Measurements from ENCODE around the gene SH3BP5L. TPM values are rescaled to one million over a fixed set of nuclear protein-coding genes. Genes with fewer than 3 reads are reported as not detected.

Gene SH3BP5L
- total and polyA plus RNA-seq, 2 of the 13 experiments (the other 11 are each of a cell fraction or from before 2014, with no cell fraction given), result 10.3 to 14.9 TPM

DNA sequence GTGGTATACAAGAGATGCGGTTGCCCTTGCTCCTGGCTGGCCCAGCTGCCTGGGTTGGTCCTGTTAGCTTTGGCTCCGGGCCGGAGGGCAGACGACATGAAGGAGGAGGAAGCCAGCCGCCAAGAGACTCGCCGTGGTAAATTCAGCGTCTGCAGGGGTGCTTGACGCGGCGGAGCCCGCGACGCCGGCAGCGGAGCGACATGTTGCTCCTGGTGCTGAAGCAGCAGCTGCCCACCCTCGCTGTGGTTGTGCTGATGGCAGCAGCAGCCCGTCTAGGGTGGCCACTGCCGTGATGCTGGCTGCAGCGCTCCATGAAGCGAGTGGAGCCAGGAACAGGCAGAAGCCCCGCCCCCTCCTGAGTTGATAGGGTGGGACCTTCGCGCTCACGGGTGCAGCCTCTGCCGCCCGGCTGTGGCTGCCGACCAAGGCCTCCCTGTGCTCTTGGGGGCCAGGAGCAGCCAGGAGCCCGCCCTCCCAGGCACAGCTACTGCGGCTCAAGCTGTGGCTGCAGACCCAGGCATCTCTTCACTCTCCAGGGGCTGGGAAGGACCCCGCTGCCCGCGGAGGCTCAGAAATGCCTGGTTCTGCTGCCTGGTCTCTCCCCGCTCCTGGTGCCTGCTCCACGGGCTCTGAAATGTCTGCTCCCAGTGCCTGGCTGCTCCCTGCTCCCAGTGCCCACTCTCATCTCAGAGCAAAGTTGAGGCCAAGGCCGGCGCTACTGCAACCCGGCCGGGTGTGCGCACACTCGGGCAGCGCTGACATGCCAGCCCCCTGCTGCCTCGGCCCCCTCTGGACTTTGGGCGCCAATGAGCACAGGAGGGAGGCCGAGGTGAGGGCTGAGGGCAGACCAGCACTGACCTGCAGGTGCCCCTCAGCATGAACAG is 37.5 kb upstream of the SH3BP5L start (continued):
- TF ChIP-seq, protein P1, sequence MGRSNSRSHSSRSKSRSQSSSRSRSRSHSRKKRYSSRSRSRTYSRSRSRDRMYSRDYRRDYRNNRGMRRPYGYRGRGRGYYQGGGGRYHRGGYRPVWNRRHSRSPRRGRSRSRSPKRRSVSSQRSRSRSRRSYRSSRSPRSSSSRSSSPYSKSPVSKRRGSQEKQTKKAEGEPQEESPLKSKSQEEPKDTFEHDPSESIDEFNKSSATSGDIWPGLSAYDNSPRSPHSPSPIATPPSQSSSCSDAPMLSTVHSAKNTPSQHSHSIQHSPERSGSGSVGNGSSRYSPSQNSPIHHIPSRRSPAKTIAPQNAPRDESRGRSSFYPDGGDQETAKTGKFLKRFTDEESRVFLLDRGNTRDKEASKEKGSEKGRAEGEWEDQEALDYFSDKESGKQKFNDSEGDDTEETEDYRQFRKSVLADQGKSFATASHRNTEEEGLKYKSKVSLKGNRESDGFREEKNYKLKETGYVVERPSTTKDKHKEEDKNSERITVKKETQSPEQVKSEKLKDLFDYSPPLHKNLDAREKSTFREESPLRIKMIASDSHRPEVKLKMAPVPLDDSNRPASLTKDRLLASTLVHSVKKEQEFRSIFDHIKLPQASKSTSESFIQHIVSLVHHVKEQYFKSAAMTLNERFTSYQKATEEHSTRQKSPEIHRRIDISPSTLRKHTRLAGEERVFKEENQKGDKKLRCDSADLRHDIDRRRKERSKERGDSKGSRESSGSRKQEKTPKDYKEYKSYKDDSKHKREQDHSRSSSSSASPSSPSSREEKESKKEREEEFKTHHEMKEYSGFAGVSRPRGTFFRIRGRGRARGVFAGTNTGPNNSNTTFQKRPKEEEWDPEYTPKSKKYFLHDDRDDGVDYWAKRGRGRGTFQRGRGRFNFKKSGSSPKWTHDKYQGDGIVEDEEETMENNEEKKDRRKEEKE (IDR thresholded peaks at IDR 0.05), result no peak
- TF ChIP-seq, protein P2, sequence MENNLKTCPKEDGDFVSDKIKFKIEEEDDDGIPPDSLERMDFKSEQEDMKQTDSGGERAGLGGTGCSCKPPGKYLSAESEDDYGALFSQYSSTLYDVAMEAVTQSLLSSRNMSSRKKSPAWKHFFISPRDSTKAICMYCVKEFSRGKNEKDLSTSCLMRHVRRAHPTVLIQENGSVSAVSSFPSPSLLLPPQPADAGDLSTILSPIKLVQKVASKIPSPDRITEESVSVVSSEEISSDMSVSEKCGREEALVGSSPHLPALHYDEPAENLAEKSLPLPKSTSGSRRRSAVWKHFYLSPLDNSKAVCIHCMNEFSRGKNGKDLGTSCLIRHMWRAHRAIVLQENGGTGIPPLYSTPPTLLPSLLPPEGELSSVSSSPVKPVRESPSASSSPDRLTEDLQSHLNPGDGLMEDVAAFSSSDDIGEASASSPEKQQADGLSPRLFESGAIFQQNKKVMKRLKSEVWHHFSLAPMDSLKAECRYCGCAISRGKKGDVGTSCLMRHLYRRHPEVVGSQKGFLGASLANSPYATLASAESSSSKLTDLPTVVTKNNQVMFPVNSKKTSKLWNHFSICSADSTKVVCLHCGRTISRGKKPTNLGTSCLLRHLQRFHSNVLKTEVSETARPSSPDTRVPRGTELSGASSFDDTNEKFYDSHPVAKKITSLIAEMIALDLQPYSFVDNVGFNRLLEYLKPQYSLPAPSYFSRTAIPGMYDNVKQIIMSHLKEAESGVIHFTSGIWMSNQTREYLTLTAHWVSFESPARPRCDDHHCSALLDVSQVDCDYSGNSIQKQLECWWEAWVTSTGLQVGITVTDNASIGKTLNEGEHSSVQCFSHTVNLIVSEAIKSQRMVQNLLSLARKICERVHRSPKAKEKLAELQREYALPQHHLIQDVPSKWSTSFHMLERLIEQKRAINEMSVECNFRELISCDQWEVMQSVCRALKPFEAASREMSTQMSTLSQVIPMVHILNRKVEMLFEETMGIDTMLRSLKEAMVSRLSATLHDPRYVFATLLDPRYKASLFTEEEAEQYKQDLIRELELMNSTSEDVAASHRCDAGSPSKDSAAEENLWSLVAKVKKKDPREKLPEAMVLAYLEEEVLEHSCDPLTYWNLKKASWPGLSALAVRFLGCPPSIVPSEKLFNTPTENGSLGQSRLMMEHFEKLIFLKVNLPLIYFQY (CRISPR knock-in tag; IDR thresholded peaks at IDR 0.05; ENCODE audit: borderline replicate concordance), result no peak
- TF ChIP-seq ZNF749 (CRISPR knock-in tag; IDR thresholded peaks at IDR 0.05; ENCODE audit: borderline replicate concordance), result no peak
- peak; percentile 45; the same call in 1 of the 2 replicates for TF ChIP-seq HDAC2 (CRISPR knock-in tag; IDR thresholded peaks at IDR 0.05)
- peak; percentile 46; the same call in 1 of the 2 replicates for TF ChIP-seq KLF9 (CRISPR knock-in tag; IDR thresholded peaks at IDR 0.05; ENCODE audit: low read depth)
- TF ChIP-seq, protein P3, sequence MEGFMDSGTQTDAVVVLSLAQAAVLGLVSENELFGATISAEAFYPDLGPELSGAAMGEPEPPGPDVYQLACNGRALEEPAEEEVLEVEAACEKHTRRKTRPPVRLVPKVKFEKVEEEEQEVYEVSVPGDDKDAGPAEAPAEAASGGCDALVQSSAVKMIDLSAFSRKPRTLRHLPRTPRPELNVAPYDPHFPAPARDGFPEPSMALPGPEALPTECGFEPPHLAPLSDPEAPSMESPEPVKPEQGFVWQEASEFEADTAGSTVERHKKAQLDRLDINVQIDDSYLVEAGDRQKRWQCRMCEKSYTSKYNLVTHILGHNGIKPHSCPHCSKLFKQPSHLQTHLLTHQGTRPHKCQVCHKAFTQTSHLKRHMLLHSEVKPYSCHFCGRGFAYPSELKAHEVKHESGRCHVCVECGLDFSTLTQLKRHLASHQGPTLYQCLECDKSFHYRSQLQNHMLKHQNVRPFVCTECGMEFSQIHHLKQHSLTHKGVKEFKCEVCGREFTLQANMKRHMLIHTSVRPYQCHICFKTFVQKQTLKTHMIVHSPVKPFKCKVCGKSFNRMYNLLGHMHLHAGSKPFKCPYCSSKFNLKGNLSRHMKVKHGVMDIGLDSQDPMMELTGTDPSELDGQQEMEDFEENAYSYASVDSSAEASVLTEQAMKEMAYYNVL (CRISPR knock-in tag; IDR thresholded peaks at IDR 0.05; ENCODE audit: borderline replicate concordance), result no peak
- TF ChIP-seq ZNF572 (CRISPR knock-in tag; IDR thresholded peaks at IDR 0.05), result no peak
- TF ChIP-seq ZNF670 (CRISPR knock-in tag; IDR thresholded peaks at IDR 0.05; ENCODE audit: borderline replicate concordance), result 0 out of 2 replicates have a peak, but pooled peaks have one; percentile 51
- TF ChIP-seq YY1 (IDR thresholded peaks at IDR 0.05; ENCODE audit: insufficient read depth, insufficient replicate concordance, low read depth, low read length), result peak; percentile 51
- TF ChIP-seq, protein P4, sequence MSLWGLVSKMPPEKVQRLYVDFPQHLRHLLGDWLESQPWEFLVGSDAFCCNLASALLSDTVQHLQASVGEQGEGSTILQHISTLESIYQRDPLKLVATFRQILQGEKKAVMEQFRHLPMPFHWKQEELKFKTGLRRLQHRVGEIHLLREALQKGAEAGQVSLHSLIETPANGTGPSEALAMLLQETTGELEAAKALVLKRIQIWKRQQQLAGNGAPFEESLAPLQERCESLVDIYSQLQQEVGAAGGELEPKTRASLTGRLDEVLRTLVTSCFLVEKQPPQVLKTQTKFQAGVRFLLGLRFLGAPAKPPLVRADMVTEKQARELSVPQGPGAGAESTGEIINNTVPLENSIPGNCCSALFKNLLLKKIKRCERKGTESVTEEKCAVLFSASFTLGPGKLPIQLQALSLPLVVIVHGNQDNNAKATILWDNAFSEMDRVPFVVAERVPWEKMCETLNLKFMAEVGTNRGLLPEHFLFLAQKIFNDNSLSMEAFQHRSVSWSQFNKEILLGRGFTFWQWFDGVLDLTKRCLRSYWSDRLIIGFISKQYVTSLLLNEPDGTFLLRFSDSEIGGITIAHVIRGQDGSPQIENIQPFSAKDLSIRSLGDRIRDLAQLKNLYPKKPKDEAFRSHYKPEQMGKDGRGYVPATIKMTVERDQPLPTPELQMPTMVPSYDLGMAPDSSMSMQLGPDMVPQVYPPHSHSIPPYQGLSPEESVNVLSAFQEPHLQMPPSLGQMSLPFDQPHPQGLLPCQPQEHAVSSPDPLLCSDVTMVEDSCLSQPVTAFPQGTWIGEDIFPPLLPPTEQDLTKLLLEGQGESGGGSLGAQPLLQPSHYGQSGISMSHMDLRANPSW (CRISPR knock-in tag; IDR thresholded peaks at IDR 0.05; ENCODE audit: borderline replicate concordance), result 0 out of 2 replicates have a peak, but pooled peaks have one; percentile 56
- TF ChIP-seq ZNF331 (CRISPR knock-in tag; IDR thresholded peaks at IDR 0.05), result no peak
- TF ChIP-seq NONO (IDR thresholded peaks at IDR 0.05), result no peak
- peak; percentile 65; the same call in 1 of the 2 replicates for TF ChIP-seq NONO (CRISPR knock-in tag; conservative IDR thresholded peaks at IDR 0.05)
- TF ChIP-seq ZNF607 (CRISPR knock-in tag; IDR thresholded peaks at IDR 0.05; ENCODE audit: borderline replicate concordance), result peak; percentile 59; the same call in 1 of the 2 replicates
